Hematopoietic multipotent progenitor cell (in vitro differentiated cells): ENCODE data around the gene VIPR2. TPM values are rescaled to one million over a fixed set of nuclear protein-coding genes. Genes with fewer than 3 reads are reported as not detected.

Experiments used
- DNase-seq, 3 donors: peaks; one replicate each; pipeline ENCODE4 v3.0.0-alpha.2; 2011 to 2015; ENCODE audit warnings: low read depth in 2 of 3, low spot score in 2 of 3
- total RNA-seq: library from RNA; depleted of rRNA; stranded (reverse); fragments of >200 nt; gene quantifications from one replicate; pipeline ENCODE4 v1.2.3, GENCODE V29; 2012

The VIPR2 gene
- total RNA-seq, 1 donor, result 0.27 TPM

- DNase-seq, result no peak
Measured at GRCh38 chr7:159121476-159121875, 23.2 kb downstream of the VIPR2 start.

DNA sequence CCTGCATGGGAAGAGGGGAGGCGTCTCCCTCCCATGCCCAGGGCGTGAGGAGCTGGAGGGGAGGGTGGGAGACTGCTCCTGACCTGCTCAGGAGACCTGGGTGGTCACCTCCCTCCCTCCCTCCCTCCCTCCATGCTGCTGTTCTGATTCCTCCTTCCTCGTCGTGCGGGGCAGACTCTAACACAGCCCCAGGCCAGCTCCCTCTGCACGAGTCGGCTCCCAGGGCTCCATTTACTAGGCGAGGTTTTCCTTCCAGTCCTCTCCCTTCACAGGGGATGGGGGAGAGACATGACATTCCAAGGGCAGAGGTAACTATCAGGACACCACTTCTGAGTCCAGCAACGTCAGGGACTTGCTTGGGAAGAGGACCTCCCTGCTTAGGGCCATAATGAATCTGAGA lies 23.6 kb downstream of the VIPR2 start:
- no peak for DNase-seq

- DNase-seq, result no peak
Measured at GRCh38 chr7:159120540-159120919, 24.1 kb downstream of the VIPR2 start.

DNA sequence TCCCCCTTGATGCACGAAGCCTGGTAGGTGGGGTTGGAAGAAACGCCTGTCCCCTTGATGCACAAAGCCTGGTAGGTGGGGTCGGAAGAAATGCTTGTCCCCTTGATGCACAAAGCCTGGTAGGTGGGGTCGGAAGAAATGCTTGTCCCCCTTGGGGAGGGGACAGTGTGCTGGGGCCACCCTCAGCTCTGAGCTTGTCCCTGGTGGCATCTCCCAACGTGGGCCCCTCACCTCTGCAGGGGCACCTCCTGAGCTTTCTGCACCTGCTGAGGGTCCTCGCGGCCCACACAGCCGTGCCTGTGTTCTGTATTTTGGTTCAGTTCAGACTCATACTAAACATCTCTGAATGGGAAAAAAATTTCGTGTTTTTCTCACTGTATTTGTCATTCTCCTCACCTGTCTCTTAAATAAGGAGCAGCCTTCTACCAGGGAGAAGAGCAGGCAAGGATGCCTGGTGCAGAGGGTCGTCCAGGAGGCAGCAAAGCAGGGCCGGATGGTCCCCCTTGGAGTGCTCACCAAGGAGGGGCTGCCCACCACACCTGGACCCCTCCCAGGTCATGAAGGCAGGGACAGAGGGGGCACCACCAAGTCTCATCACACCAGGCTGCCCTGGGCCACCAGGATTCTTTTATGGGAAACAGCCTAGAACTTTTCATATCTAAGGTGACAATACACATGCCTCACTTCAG lies 24.7 kb downstream of the VIPR2 start:
- DNase-seq, result no peak

DNA sequence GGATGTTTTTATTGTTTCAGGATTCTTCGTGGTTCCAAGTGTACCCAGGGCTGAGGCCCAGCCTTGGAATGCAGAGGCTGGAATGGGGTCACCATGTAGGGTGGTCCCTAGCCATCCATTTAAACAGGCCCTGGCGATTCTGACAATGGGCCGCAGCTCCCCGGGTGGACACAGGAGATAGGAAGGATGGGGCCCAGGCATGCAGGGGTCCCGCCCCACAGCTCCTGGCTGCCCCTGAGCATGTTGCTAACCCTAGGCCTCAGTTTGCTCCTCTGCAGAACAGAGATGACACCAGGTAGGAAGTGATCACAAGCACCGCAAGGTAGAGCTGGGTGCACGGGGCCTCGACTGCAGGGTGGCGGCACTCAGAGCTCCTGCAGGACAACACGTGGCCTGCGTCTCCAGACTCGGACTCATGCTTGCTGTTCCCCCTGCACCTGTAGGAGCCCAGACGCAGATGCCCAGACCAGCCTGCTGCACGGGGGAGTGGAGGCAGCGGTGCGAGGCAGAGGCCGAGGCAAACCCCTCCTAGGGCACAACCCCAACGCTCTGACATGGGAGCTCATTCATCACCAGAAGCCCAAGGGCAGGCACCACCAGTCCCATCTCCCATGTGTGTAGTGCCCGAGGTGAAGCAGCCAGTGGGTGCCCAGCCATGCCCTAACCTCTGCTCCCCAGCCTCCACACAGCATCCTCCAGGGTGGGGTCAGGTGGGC lies 25.5 kb downstream of the VIPR2 start:
- DNase-seq, result no peak

GRCh38 chr7:159118623-159119022 lies 26.0 kb downstream of the VIPR2 start:
- DNase-seq, result no peak

DNA sequence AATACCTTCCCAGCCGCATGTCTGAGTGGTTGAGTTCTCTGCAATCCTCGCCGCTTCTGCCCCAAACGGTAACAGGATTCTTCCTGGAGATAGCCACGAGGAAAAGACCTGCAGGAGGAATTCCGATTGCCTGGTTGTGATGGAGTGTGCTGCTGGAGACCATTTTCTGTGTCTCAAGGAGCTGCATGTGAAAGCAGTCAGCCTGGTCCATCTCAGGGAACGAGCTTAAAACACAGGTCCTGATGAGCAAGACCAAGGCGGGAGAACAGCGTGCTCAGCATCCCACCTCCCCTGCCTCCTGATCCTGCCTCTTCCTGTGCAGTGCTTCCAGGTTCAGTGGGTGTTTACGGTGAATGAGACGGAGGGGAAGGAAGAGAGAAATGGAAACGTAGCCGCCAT lies 26.5 kb downstream of the VIPR2 start:
- no peak for DNase-seq

DNA sequence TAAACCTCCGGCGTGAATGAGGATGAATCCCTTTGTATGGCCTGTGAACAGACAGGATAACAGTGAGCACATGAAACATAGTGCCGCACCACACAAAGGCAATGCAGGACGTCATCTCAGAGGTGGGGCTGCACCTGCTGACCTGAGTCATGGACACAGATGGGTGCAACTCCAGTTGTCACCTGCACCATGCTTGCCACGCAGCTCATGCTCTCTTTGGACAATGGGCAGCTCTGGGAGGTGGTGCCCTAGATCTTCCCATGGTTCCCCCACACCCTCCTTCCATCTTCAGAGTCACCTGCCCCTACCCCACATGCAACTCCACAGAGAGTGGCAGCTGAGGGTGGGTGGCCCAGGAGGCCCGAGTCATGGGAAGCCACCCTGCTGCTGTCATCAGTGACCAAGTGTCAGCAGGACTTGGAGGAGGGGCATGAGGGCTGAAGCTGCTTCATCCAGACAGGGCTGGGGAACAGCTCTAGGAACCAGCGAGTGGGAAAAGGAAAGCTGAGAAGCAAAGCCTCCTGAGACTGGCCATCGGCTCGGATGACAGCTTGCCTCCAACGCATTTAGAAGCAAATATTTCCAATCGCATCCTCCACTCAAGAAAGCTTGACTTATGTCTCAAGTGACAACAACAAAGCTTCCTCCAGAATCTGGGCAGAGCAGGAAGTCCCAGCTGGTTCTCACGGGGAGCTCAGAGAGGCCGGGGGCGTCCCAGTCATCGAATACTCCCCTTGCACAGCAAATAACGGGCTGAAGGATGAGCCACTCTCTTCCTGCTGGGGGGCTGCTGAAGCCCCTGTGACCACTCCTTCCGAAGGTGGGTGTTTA lies 27.1 kb downstream of the VIPR2 start:
- no peak for DNase-seq

DNA sequence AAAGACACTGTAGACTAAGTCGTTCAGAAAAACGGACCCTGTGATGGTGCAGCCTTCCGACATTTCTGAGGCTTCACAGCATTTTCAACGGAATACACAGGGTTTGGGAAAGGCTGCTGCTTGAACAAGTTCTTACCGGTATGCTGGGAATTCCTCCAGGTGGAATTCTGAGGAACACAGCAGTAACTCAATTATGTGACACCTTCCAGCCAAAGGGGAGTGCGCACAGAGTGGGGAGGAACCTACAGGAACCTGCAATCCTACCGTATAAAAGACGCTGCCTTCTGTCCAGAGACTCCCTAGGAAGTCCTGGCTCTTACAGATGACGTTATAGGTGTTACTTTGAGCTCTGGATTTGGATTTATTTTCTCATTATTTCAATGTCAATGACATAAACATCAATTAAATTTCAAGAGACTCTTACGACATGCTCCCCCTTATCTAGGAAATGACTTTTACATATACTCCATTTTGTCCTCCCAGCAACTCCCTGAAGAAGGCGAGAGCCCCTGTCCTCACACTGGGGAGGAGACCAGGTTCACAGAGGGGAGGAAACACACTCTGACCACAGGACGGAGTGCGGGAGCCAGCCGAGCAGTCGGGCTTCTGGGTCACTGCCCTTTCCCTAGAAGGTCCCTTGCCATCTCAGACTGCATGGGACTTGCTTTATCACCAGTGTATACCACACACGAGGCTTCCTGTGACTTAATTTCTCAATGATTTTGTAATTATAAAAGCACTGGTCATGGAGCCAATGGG lies 27.9 kb downstream of the VIPR2 start:
- DNase-seq, result no peak

DNA sequence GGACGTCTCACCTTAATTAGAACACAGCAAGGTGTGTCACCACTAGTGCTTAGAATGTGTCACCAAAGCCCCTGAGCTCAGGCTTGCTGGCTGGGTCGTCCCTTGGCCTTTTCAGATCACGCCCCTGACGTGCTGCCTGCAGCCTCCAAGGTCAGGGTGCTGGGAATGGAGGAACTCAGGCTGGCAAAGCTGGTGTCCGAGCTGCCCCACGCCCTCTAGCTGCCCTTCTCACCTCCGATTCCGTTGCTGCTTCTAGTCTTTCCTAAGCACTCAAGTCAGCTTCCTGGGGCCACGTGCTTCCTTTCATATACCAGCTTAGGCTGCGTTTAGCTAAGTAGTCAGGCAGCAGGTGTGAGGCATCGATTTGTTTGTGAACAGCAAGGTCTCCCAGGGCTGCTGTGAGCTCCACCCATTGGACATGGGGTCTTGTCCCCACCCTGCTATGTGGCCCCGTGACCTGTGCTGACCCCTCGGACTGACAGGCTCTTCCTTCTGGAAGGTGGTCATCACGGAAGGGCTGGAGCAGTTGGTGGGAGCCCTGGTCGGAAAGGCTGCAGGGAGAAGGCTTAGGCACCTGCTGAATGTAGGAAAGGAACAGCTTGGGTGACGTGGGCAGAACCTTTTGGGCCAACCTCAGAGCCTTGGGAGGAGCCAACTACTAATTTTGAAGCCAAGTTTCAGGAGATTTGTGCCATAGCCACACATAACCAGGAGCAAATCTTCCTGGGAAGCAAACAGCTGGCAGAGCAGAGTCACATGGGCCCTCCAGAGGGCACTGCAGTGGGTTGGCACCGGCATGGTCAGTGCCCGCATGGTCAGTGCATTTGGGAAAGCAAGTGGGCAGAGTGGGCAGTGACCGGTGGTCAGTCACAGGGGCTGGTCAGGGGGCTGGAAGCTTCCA lies 28.8 kb downstream of the VIPR2 start:
- no peak for DNase-seq

DNA sequence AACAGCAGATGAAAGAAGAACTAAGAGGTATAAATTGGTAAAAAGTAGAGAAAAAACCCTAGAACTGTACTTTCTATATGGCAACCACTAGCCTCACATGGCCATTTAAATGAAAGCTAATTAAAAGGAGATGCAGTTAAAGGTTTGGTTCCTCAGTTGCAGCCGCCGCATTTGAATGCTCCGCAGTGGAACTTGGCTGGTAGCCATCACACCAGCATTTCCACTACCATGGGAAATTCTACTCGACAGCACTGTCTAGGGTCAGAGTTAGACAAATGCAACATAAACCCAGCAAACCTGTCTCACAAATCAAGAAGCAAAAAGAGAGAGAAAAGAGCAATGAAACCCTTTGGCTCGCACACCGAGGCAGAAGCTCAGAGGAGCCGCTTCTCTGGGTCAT lies 29.7 kb downstream of the VIPR2 start:
- no peak for DNase-seq

GRCh38 chr7:159114096-159114495 lies 30.6 kb downstream of the VIPR2 start:
- DNase-seq, result no peak

DNA sequence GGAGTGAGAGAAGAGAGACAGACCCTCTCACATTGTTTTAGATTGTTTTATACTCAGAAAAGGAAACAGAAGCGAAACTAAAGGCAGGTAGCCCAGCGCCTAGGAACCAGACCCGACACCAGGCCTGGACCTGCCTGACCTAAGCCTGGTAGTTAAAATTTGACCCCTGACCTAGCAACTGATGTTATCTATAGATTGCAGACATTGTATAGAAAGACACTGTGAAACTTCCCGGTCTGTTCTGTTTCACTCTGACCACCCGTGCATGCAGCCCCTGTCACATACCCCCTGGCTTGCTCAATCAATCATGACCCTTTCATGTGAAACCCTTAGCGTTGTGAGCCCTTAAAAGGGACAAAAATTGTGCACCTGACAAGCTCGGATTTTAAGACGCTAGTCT lies 31.6 kb downstream of the VIPR2 start:
- DNase-seq, result no peak

GRCh38 chr7:159112136-159113011 lies 32.3 kb downstream of the VIPR2 start:
- no peak for DNase-seq

- DNase-seq, result no peak
Measured at GRCh38 chr7:159109653-159110035, 35.0 kb downstream of the VIPR2 start.

DNA sequence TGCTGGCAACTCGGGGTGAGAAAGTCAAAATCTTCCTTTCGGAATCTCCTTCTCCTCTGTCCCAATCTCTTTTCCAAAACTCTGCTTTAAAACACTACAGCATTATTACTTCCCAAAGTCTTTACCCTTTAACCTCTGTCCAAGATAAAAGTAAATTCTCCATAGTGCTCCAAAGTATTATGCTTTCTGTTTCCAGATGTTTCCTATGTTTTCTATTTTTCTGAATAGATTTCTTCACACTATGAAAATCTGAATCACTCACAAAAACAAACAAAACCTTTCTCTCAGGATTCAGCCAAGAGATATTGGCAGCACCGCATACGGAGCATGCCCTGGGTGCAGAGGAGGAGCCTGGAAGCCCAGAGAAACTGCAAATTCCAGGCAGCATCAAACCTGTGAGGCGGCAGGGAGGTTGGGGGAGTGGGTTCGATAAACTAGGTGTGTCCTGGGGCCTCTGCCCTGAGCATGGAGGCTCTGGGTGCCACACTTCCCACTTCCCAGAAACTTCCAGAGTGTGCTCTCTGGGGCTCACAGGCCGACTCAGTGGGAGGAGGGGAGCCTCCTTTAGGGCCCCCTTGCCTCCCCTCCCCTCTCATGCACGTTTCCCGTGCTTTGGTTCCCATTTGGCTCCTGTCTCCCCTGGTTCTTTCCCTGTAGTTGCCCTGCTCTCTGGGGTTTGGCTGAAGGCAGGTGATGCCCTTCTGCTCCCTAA lies 35.6 kb downstream of the VIPR2 start:
- no peak for DNase-seq

DNA sequence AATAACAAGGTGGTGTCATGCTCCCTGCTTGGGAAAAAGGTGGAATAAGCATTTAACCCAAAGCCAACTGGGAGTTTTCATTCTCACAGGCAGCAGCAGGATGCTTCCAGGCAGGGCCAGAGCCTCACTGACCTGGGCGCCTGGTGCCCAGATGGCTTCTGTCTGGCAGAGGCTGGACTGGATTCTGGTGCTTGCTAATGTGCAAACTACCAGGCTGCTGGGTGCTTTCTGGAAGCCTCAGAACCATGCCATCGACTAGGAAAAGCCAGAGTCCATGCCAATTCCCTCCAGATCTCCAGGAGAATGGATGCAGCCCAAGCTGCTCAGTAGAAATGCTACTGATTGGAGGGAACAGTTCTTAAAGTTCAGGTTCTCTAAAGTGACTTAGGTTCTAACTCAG lies 36.2 kb downstream of the VIPR2 start:
- no peak for DNase-seq

DNA sequence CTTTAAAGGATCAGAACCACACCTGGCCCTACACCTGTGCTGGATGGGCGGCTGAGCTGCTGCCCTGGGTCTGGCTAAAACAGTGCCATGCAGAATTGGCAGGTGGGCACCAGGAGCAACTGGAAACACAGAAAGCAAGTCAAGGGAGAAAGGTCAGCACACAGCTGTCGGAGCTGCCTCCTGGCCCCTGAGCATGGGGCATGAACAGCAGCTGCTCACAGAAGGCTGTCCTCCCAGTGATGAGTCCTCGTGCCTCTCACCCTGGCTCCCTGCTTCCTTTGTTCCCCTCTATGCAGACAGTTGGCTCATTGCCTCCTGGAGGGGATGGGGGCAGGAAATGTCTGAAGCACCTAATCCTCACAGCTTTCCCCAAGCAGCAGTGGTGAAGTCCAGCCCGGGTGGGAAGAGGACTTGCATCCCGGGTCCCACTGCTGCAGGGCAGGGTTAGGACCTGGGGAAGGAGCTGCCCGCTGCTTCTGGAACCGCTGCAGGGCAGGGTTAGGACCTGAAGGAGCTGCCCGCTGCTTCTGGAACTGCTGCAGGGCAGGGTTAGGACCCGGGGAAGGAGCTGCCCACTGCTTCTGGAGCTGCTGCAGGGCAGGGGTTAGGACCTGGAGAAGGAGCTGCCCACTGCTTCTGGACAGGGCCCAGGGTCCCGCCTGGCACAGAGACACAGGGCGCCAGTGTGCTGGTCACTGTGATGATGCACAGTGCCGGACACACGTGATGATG lies 37.3 kb downstream of the VIPR2 start:
- no peak for DNase-seq
